ENCODE data around the gene MAD1L1. TPM values are rescaled to one million over a fixed set of nuclear protein-coding genes. Genes with fewer than 3 reads are reported as not detected.

The MAD1L1 gene
- total RNA-seq, 1 experiment from 2014 or later, result 50.8 TPM

GRCh38 chr7:1884583-1885350, 348.0 kb downstream of the MAD1L1 start:
- H3K27ac ChIP-seq, result no peak overlapping the region
- DNase-seq, result peak in 1 of 2 experiments; percentile 34
- H3K9me3 ChIP-seq (ENCODE audit: insufficient read depth, low read depth), result no peaks in the 10 kb centered on the region
- BruUV-seq (replicated peaks), result no TSS peak
- no peaks in the 10 kb centered on the region for H3K79me2 ChIP-seq (ENCODE audit: low read depth)
- peak overlapping the region; percentile 17; the same call in 1 of the 2 replicates for H3K4me2 ChIP-seq
- H2AFZ ChIP-seq, result no peak overlapping the region
- H3F3A ChIP-seq (ENCODE audit: insufficient read depth, low read depth), result peaks cover 47% of the 10 kb centered on the region
- POLR2A ChIA-PET (ENCODE audit: unreplicated experiment), result no interaction called here
- H3K36me3 ChIP-seq (ENCODE audit: low read depth), result no peaks in the 10 kb centered on the region
- H3K9me2 ChIP-seq (ENCODE audit: insufficient read depth), result no peaks in the 10 kb centered on the region
- intact Hi-C loops (cut with micrococcal nuclease; ENCODE audit: unreplicated experiment), result no loop called here
- TF ChIP-seq CTCF (conservative IDR thresholded peaks at IDR 0.05), result no peak
- TF ChIP-seq EZH2 (IDR thresholded peaks at IDR 0.05; ENCODE audit: low read depth), result no peak
- no peaks in the 10 kb centered on the region for H3K27me3 ChIP-seq (ENCODE audit: insufficient read depth, low read depth)
- CTCF ChIA-PET, result no interaction called here
- no peak overlapping the region for H3K4me3 ChIP-seq
- H3K4me1 ChIP-seq (replicated peaks; ENCODE audit: insufficient read depth), result peaks cover 40% of the 10 kb centered on the region
- H4K20me1 ChIP-seq (ENCODE audit: insufficient read depth), result peaks cover 21% of the 10 kb centered on the region

GRCh38 chr7:1883834-1884582, 348.7 kb downstream of the MAD1L1 start:
- no peaks in the 10 kb centered on the region for H3K27me3 ChIP-seq (ENCODE audit: insufficient read depth, low read depth)
- H3K4me2 ChIP-seq, result peak overlapping the region; percentile 17; the same call in 1 of the 2 replicates
- peaks cover 21% of the 10 kb centered on the region for H4K20me1 ChIP-seq (ENCODE audit: insufficient read depth)
- H3K79me2 ChIP-seq (ENCODE audit: low read depth), result no peaks in the 10 kb centered on the region
- H3F3A ChIP-seq (ENCODE audit: insufficient read depth, low read depth), result peaks cover 46% of the 10 kb centered on the region
- no peaks in the 10 kb centered on the region for H3K9me3 ChIP-seq (ENCODE audit: insufficient read depth, low read depth)
- H2AFZ ChIP-seq, result no peak overlapping the region
- H3K4me3 ChIP-seq, result no peak overlapping the region
- no peaks in the 10 kb centered on the region for H3K36me3 ChIP-seq (ENCODE audit: low read depth)
- no TSS peak for BruUV-seq (replicated peaks)
- peak in 1 of 2 experiments; percentile 24 for DNase-seq
- intact Hi-C loops (cut with micrococcal nuclease; ENCODE audit: unreplicated experiment), result no loop called here
- ChIA-PET CTCF (no interaction called here), POLR2A (ENCODE audit: unreplicated experiment) (no interaction called here)
- no peak for TF ChIP-seq CTCF (conservative IDR thresholded peaks at IDR 0.05)
- no peak for TF ChIP-seq EZH2 (IDR thresholded peaks at IDR 0.05; ENCODE audit: low read depth)
- H3K27ac ChIP-seq, result no peak overlapping the region
- H3K9me2 ChIP-seq (ENCODE audit: insufficient read depth), result no peaks in the 10 kb centered on the region
- peaks cover 40% of the 10 kb centered on the region for H3K4me1 ChIP-seq (replicated peaks; ENCODE audit: insufficient read depth)

GRCh38 chr7:1883031-1883761, 349.5 kb downstream of the MAD1L1 start:
- Histone ChIP-seq H3F3A (ENCODE audit: insufficient read depth, low read depth) (peaks cover 38% of the 10 kb centered on the region), H4K20me1 (ENCODE audit: insufficient read depth) (peaks cover 21% of the 10 kb centered on the region), H3K27me3 (ENCODE audit: insufficient read depth, low read depth) (no peaks in the 10 kb centered on the region), H3K4me1 (replicated peaks; ENCODE audit: insufficient read depth) (peaks cover 40% of the 10 kb centered on the region), H3K27ac (peak overlapping the region; percentile 69), H3K9me2 (ENCODE audit: insufficient read depth) (no peaks in the 10 kb centered on the region), H3K9me3 (ENCODE audit: insufficient read depth, low read depth) (peaks cover 4% of the 10 kb centered on the region; the same call in 1 of the 2 replicates), H3K4me2 (peak overlapping the region; percentile 67), H3K79me2 (ENCODE audit: low read depth) (no peaks in the 10 kb centered on the region), H3K36me3 (ENCODE audit: low read depth) (no peaks in the 10 kb centered on the region), H2AFZ (no peak overlapping the region), H3K4me3 (no peak overlapping the region; the same call in 1 of the 2 replicates)
- no TSS peak for BruUV-seq (replicated peaks)
- POLR2A ChIA-PET (ENCODE audit: unreplicated experiment), result interaction anchor here (0.6 to 0.8 kb wide), 5 partner anchors 13 to 934 kb away, joined by 3 to 18 read pairs (median 4); no protein-coding TSS in a partner anchor
- intact Hi-C loops (cut with micrococcal nuclease; ENCODE audit: unreplicated experiment), result no loop called here
- DNase-seq, result peak; percentile 90 to 98
- CTCF ChIA-PET, result interaction anchor here (0.6 to 0.7 kb wide), 6 partner anchors 10 to 382 kb away, joined by 4 to 19 read pairs (median 5); no protein-coding TSS in a partner anchor
- TF ChIP-seq EZH2 (IDR thresholded peaks at IDR 0.05; ENCODE audit: low read depth) (no peak), CTCF (conservative IDR thresholded peaks at IDR 0.05) (no peak)

Measured in PC-9 (cell line).